ENCODE results near the gene LRRN4CL.
"Not testable (repeated sequence)": the region's sequence is repeated elsewhere in the genome, so short reads cannot be mapped to it uniquely, and the experiment has no call there.

LRRN4CL gene

DNA sequence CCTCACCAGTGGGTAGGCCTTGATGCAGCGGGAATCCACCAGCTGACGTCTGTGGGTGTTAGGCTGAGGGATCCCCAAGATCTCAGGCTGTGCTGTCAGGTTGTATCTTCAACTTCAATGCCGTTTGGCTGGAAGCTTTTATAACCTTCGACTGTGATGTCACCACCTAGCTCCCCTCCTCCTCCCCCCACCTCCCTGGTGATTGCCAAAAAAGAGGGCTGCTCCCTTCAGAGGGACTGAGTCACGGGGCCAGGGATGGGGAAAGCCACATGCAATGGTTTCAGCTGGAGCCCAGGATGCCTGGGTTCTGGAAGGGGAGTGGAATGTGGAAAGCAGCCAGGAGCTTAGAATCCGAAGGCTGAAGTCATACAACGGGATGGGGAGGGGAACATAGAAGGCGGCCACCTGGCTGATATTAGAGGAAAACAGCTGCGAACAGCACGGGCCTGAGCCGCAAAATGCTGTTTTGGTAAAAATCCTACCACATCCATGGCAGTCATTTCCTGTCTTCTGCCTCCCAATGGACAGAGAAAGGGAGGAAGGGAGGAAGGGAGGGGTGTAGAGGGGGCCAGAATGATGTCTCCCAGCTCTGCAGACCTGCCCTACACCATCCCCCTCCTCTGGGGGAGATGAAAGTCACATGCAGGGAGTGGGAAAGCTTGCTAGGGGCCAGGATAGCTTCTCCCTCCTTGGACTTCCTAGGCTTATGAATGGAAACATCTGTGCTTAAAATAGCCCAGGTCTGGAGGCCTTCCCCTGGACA is at the start of gene LRRN4CL:
Gene LRRN4CL, minus strand, starts transcription at position 110 of the 763 bp plus-strand sequence. CDS start 1,022 bp downstream, outside the sequence.
- Mint-ChIP-seq H3K27me3 (ENCODE audit: low read depth, poor library complexity) (no peaks in the 10 kb centered on the region), H3K27ac (peak within 1 kb of the TSS; percentile 92), H3K9me3 (no peaks in the 10 kb centered on the region), H3K36me3 (ENCODE audit: low read depth) (peaks cover 23% of the 10 kb centered on the region), H3K4me3 (peak within 1 kb of the TSS; percentile 26), H3K4me1 (peaks cover 24% of the 10 kb centered on the region)
- TF ChIP-seq, protein P1, sequence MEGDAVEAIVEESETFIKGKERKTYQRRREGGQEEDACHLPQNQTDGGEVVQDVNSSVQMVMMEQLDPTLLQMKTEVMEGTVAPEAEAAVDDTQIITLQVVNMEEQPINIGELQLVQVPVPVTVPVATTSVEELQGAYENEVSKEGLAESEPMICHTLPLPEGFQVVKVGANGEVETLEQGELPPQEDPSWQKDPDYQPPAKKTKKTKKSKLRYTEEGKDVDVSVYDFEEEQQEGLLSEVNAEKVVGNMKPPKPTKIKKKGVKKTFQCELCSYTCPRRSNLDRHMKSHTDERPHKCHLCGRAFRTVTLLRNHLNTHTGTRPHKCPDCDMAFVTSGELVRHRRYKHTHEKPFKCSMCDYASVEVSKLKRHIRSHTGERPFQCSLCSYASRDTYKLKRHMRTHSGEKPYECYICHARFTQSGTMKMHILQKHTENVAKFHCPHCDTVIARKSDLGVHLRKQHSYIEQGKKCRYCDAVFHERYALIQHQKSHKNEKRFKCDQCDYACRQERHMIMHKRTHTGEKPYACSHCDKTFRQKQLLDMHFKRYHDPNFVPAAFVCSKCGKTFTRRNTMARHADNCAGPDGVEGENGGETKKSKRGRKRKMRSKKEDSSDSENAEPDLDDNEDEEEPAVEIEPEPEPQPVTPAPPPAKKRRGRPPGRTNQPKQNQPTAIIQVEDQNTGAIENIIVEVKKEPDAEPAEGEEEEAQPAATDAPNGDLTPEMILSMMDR (IDR thresholded peaks at IDR 0.05): no peak
- DNase-seq: no peak

DNA sequence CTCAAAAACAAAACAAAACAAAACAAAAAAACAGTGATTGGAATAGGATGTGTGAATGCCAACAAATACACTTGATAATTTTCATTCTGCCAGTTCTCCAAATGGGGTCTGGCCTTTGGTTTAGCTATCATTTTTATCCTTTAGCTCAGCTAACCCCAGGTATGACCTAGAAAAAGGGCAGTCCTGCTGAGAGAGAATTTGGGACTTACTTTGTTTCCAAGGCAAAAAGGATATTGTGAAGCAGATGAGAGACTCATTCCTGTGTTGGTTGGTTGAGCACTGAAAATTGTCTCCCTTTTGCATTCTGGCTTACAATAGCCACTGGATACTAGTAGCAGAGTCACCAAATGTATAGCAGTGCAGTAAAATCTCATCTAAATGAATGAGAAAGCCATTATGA is 47.9 kb upstream of the LRRN4CL start:
- Mint-ChIP-seq H3K36me3 (ENCODE audit: low read depth) (peaks cover 36% of the 10 kb centered on the region), H3K9me3 (no peaks in the 10 kb centered on the region), H3K27ac (no peak overlapping the region), H3K4me1 (no peaks in the 10 kb centered on the region), H3K27me3 (ENCODE audit: low read depth, poor library complexity) (peaks cover 3% of the 10 kb centered on the region), H3K4me3 (no peak overlapping the region)
- TF ChIP-seq, protein P1 (IDR thresholded peaks at IDR 0.05): no peak
- DNase-seq: no peak

DNA sequence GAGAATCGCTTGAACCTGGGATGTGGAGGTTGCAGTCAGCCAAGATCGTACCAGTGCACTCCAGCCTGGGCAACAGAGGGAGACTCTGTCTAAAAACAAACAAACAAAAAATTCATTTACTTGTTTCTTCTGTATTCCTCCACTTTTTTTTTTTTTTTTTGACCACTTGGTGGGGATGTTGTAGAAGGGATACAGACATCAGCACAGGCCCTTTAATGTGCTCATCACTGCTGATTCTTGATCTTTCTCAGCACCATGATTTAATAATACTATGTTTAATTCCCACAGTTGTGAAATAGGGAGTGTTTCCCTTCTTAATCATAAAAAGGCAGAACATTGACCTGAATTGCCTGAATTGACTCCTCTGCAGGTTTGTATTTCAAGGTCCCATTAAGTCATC is 43.5 kb upstream of the LRRN4CL start:
- peaks cover 23% of the 10 kb centered on the region for H3K4me1 Mint-ChIP-seq
- peaks cover 3% of the 10 kb centered on the region for H3K27me3 Mint-ChIP-seq (ENCODE audit: low read depth, poor library complexity)
- DNase-seq: no peak
- H3K4me3 Mint-ChIP-seq: no peak overlapping the region
- no peak overlapping the region for H3K27ac Mint-ChIP-seq
- H3K36me3 Mint-ChIP-seq (ENCODE audit: low read depth): peaks cover 20% of the 10 kb centered on the region
- H3K9me3 Mint-ChIP-seq: no peaks in the 10 kb centered on the region
- TF ChIP-seq, protein P1 (IDR thresholded peaks at IDR 0.05): no peak

DNA sequence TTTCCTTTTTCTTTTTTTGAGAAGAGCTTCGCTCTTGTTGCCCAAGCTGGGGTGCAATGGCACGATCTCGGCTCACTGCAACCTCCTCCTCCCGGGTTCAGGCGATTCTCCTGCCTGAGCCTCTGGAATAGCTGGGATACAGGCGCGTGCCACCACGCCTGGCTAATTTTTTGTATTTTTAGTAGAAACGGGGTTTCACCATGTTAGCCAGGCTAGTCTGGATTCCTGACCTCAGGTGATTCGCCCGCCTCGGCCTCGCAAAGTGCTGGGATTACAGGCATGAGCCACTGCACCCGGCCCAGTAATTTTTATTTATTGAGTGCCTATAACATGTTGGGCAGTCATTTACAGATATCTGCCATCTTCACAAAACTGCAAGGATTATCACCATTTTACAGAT is 40.7 kb upstream of the LRRN4CL start:
- not testable (repeated sequence) for H3K27me3 Mint-ChIP-seq (ENCODE audit: low read depth, poor library complexity); H3K27ac Mint-ChIP-seq; H3K9me3 Mint-ChIP-seq; DNase-seq
- peaks cover 20% of the 10 kb centered on the region for H3K36me3 Mint-ChIP-seq (ENCODE audit: low read depth)
- peak overlapping the region; percentile 98 for H3K4me3 Mint-ChIP-seq
- H3K4me1 Mint-ChIP-seq: peaks cover 35% of the 10 kb centered on the region

DNA sequence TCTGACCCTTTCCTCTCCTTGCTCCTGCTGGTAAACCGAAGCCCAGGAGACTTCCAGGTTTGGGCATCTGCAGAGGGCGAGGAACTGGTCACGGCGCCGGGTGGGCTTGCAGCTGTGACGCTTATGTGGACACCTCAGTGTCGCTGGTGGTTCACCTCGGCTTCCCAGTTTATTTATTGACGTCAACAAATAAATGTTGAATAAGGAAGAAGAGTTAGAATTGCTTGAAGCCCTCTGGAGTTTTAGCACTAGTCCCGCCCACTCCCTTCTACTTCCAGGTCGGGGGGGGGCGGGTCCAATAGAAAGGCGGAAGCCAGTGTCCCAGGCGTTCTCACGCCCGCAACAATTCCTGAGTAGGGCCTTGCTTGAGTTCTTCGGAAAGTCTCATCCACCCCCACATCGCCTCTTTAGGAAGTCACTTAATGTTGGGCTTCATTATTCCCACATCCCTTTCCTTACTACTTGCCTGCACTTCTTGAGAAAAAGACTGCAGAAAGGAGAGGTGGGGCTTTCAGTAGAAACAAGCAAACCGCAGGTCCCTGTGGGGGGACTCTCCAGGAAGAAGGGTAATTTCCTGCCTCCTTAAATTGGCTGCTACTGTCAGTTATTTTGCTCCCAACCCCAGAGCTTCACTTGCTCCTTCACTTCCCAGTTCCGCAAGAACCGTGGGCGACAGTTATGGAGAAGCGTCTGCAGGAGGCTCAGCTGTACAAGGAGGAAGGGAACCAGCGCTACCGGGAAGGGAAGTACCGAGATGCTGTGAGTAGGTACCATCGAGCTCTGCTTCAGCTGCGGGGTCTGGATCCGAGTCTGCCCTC is 39.0 kb upstream of the LRRN4CL start, which contains the start of gene TTC9C:
Gene TTC9C, plus strand, starts transcription at position 316 of the 818 bp plus-strand sequence. Its CDS starts 363 bp downstream, at position 679.
- Mint-ChIP-seq H3K4me1 (peaks cover 52% of the 10 kb centered on the region), H3K27ac (peak within 1 kb of the TSS; percentile 100), H3K9me3 (no peaks in the 10 kb centered on the region), H3K27me3 (ENCODE audit: low read depth, poor library complexity) (peaks cover 3% of the 10 kb centered on the region), H3K4me3 (peak within 1 kb of the TSS; percentile 98), H3K36me3 (ENCODE audit: low read depth) (peaks cover 28% of the 10 kb centered on the region)
- TF ChIP-seq, protein P1 (IDR thresholded peaks at IDR 0.05): no peak
- peak; percentile 83 for DNase-seq

DNA sequence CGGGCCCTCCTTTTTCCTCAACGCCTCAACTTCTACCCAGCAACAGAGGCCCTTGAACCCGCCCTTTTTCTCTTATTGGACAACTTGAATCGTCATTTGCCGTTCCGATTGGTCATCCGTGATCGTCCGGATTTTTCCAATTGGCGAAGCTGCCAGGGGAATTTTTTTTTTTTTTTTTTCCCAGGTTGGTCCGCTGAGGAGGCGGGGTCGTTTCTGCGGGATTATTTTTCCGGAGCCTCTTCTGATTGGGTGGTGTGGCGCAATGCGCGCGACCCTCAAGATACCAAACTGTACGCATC is 38.5 kb upstream of the LRRN4CL start:
- no peaks in the 10 kb centered on the region for H3K9me3 Mint-ChIP-seq
- peaks cover 3% of the 10 kb centered on the region for H3K27me3 Mint-ChIP-seq (ENCODE audit: low read depth, poor library complexity)
- DNase-seq: peak; percentile 81
- H3K36me3 Mint-ChIP-seq (ENCODE audit: low read depth): peaks cover 28% of the 10 kb centered on the region
- peaks cover 52% of the 10 kb centered on the region for H3K4me1 Mint-ChIP-seq
- TF ChIP-seq, protein P1 (IDR thresholded peaks at IDR 0.05): no peak
- peak overlapping the region; percentile 100 for H3K27ac Mint-ChIP-seq
- H3K4me3 Mint-ChIP-seq: peak overlapping the region; percentile 98
